Esophagus muscularis mucosa (tissue), 4 donors: ENCODE data around the gene SLCO1A2. TPM values are rescaled to one million over a fixed set of nuclear protein-coding genes. Genes with fewer than 3 reads are reported as not detected.

Experiments
- DNase-seq: peaks from one replicate; pipeline ENCODE4 v3.0.0-alpha.2; 2017; ENCODE audit errors: extremely low spot score
- H3K27ac ChIP-seq, 4 donors: fragments of 200-600 bp; sonication (generic); replicated peaks in 1 of 4; 1 replicate in 3 of 4; 2 replicates in 1 of 4; pipeline ENCODE4 v1.5.1; 2016 to 2019; ENCODE audit warnings: mild to moderate bottlenecking in 1 of 4
- H3K27me3 ChIP-seq, 4 donors: fragments of 200-600 bp; sonication (generic); one replicate each; pipeline versions ENCODE4 v1.5.1 to v1.6.0; 2016 to 2019
- H3K36me3 ChIP-seq, 4 donors: fragments of 200-600 bp; sonication (generic); one replicate each; pipeline ENCODE4 v1.5.1; 2016 to 2019
- H3K4me1 ChIP-seq, 4 donors: fragments of 200-600 bp; sonication (generic); one replicate each; pipeline ENCODE4 v1.5.1; 2016 to 2019
- H3K4me3 ChIP-seq, 4 donors: fragments of 200-600 bp; sonication (generic); 1 replicate in 2 of 4; 2 replicates in 2 of 4; pipeline ENCODE4 v1.5.1; 2016 to 2019; ENCODE audit warnings: mild to moderate bottlenecking in 4 of 4, moderate library complexity in 1 of 4
- H3K9me3 ChIP-seq, 4 donors: fragments of 200-600 bp; sonication (generic); 1 replicate in 3 of 4; 2 replicates in 1 of 4; pipeline ENCODE4 v1.5.1; 2016 to 2019
- CTCF ChIP-seq, 3 experiments: fragments of 200-600 bp in 2 of 3; fragments of 450-650 bp in 1 of 3; sonication (generic) in 2 of 3; IDR thresholded peaks; one replicate each; pipeline ENCODE4 v1.5.1; 2017 to 2019; ENCODE audit warnings: antibody characterized with exemption in 3 of 3, mild to moderate bottlenecking in 2 of 3, moderate library complexity in 1 of 3
- EP300 ChIP-seq: sonication (generic); formaldehyde crosslinking; IDR thresholded peaks from one replicate; pipeline ENCODE4 v1.6.1; 2017; ENCODE audit warnings: antibody characterized with exemption
- POLR2A ChIP-seq: fragments of 450-650 bp; IDR thresholded peaks from one replicate; pipeline ENCODE4 v1.6.1; 2017; ENCODE audit warnings: antibody characterized with exemption, moderate library complexity, mild to moderate bottlenecking, low read depth
- POLR2AphosphoS5 ChIP-seq, 2 donors: sonication (generic); formaldehyde crosslinking; IDR thresholded peaks; one replicate each; pipeline ENCODE4 v1.6.1; 2017; ENCODE audit warnings: antibody characterized with exemption in 2 of 2
- WGBS: methylation state at CpG from one replicate; pipeline ENCODE4 v1.1.5; 2018; 5-methylcytosine and 5-hydroxymethylcytosine counted together
- intact Hi-C: fragments of 100-400 bp; cut with DNase I; formaldehyde crosslinking; loops from one replicate; pipeline ENCODE4 v1.15.1; 2023
- total RNA-seq, 4 donors: library from RNA; depleted of rRNA; stranded (reverse); fragments of >200 nt; gene quantifications; one replicate each; pipeline versions ENCODE4 v1.1.0 to v1.2.1, GENCODE V29; 2016

SLCO1A2 gene
- total RNA-seq, 4 donors from 2014 or later, result 0.19 TPM; not detected in 3

DNA sequence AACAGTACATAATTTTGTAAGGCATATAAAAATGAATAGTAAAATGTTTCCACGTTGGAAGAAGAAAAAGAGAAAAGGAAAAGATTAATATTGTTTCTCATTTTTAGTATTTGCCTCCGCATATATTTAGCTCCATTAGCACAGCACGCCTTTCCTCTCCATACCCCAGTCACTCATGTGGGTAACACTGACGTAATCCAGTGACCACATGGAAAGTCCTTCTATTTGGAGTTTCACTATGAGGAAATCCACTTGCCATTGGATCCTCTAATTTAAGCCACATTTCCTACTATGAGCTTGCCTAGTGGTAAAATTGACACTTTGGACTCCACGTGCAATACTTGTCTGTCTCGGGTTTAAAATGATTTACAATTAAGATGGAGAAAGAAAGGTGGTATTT, 5.7 kb upstream of the SLCO1A2 start:
- intact Hi-C loops, result no loop called here
- Histone ChIP-seq H3K36me3 (no peaks in the 10 kb centered on the region), H3K9me3 (no peaks in the 10 kb centered on the region), H3K27ac (no peak overlapping the region), H3K27me3 (no peaks in the 10 kb centered on the region), H3K4me1 (no peaks in the 10 kb centered on the region), H3K4me3 (no peak overlapping the region)
- 77% methylated on average over 6 of the region's 6 CpGs for WGBS
- no peak for TF ChIP-seq POLR2A
- TF ChIP-seq POLR2AphosphoS5 (IDR thresholded peaks at IDR 0.05), result no peak
- TF ChIP-seq EP300, result no peak
- TF ChIP-seq CTCF (IDR thresholded peaks at IDR 0.05), result no peak
- no peak for DNase-seq

- Histone ChIP-seq H3K4me1 (no peaks in the 10 kb centered on the region), H3K4me3 (no peak overlapping the region), H3K27me3 (no peaks in the 10 kb centered on the region), H3K36me3 (no peaks in the 10 kb centered on the region), H3K9me3 (no peaks in the 10 kb centered on the region), H3K27ac (no peak overlapping the region)
- no peak for DNase-seq
- 83% methylated on average over 1 of the region's 1 CpG for WGBS
- intact Hi-C loops, result no loop called here
- TF ChIP-seq POLR2A (no peak), EP300 (no peak), CTCF (IDR thresholded peaks at IDR 0.05) (no peak), POLR2AphosphoS5 (IDR thresholded peaks at IDR 0.05) (no peak)
Observed at GRCh38 chr12:21339921-21340320, 5.2 kb upstream of the SLCO1A2 start.

GRCh38 chr12:21337959-21338744, 3.4 kb upstream of the SLCO1A2 start:
- no peak for DNase-seq
- Histone ChIP-seq H3K4me3 (no peak overlapping the region), H3K27me3 (no peaks in the 10 kb centered on the region), H3K36me3 (no peaks in the 10 kb centered on the region), H3K4me1 (no peaks in the 10 kb centered on the region), H3K27ac (no peak overlapping the region), H3K9me3 (no peaks in the 10 kb centered on the region)
- intact Hi-C loops, result no loop called here
- no peak for TF ChIP-seq POLR2AphosphoS5 (IDR thresholded peaks at IDR 0.05)
- no peak for TF ChIP-seq EP300
- no peak for TF ChIP-seq POLR2A
- no peak for TF ChIP-seq CTCF (IDR thresholded peaks at IDR 0.05)
- WGBS, result 88% methylated on average over 6 of the region's 6 CpGs

DNA sequence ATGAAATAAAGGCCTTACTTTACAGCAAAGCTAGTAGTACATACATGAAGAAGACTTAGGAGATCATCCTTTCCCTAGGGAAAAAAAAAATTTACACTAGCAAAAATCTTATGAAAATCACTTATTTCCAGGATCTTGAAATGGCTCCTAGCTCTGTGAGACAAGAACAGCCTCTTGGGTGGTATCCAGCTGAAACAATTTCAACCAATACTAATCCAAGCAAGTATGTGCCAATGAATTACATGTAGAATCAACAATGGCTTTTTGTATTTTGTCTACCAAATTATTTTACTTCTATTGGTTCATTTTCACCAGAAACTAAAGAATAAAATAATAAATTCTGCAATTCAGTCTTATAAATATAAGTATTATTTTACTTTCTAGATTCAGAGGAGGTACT, 2.7 kb upstream of the SLCO1A2 start:
- no peak for TF ChIP-seq POLR2A
- no peak for TF ChIP-seq EP300
- no peak for TF ChIP-seq POLR2AphosphoS5 (IDR thresholded peaks at IDR 0.05)
- no peak for TF ChIP-seq CTCF (IDR thresholded peaks at IDR 0.05)
- intact Hi-C loops, result no loop called here
- no peaks in the 10 kb centered on the region for H3K4me1 ChIP-seq

GRCh38 chr12:21336656-21337055, 1.9 kb upstream of the SLCO1A2 start:
- DNase-seq, result no peak
- WGBS, result 73% methylated on average over 5 of the region's 5 CpGs
- Histone ChIP-seq H3K36me3 (no peaks in the 10 kb centered on the region), H3K4me1 (no peaks in the 10 kb centered on the region), H3K27ac (no peak overlapping the region), H3K27me3 (no peaks in the 10 kb centered on the region), H3K4me3 (no peak overlapping the region), H3K9me3 (no peaks in the 10 kb centered on the region)
- TF ChIP-seq EP300, result no peak
- no peak for TF ChIP-seq POLR2AphosphoS5 (IDR thresholded peaks at IDR 0.05)
- TF ChIP-seq POLR2A, result no peak
- TF ChIP-seq CTCF (IDR thresholded peaks at IDR 0.05), result no peak
- intact Hi-C loops, result no loop called here

More for the DNA sequence above, 2.7 kb upstream of the SLCO1A2 start:
- no peak for DNase-seq
- H3K27me3 ChIP-seq, result no peaks in the 10 kb centered on the region
- no peak overlapping the region for H3K4me3 ChIP-seq
- no peak overlapping the region for H3K27ac ChIP-seq
- H3K36me3 ChIP-seq, result no peaks in the 10 kb centered on the region
- H3K9me3 ChIP-seq, result no peaks in the 10 kb centered on the region
